Measurements from ENCODE around the gene ATP1B4. TPM values are rescaled to one million over a fixed set of nuclear protein-coding genes. Genes with fewer than 3 reads are reported as not detected.
"Not testable (repeated sequence)": the region's sequence is repeated elsewhere in the genome, so short reads cannot be mapped to it uniquely, and the experiment has no call there.

ATP1B4 gene
- not detected for total RNA-seq
- long read RNA-seq, donor 1: 0 reads
- long read RNA-seq, donor 2: 0 reads

DNA sequence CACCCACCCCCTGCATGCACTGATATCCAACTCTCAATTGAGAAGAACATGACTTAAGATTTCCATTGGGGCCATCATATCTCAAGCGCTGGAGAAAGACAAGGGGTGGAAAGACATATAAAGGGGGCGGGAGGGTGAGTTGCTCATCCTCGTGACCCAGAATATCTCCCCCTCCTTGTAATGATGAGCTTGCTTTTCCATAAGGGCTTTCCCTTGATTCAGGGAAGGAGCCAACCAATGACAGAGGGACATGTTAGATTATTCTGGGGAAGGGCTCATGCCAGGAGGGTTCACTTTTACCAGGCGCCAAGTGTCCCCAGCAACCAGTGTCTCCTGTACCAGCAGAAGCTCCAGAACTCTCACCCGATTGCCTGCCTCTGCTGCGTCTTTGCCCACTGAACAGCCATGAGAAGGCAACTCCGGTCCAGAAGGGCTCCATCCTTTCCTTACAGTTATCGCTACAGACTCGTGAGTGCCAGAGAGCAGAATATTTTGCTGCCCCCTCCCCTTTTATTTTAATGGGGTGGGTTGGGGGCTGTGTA lies at the start of gene ATP1B4:
Gene ATP1B4 (plus strand): TSS at position 326 of the 542 bp plus-strand sequence. CDS start 80 bp downstream, at position 406.
- no peak for DNase-seq (ENCODE audit: low spot score)
- intact Hi-C loops (cut with DNase I): no loop called here

DNA sequence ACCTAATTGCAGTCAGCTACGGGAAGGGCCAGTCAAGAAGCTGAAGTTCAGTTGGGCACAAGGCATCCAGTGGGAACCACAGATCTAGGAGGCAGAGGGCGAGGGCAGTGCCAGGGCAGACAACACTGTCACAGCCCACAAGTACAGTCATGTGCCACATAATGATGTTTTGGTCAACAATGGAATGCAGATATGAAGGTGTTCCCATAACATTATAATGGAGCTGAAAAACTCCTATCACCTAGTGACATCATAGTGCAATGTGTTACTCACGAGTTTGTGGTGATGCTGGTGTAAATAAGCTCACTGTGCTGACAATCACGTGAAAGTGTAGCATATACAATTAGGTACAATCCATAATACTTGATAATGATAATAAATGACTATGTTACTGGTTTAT lies 46.1 kb upstream of the ATP1B4 start:
- intact Hi-C loops (cut with DNase I): no loop called here
- DNase-seq (ENCODE audit: low spot score): no peak

DNA sequence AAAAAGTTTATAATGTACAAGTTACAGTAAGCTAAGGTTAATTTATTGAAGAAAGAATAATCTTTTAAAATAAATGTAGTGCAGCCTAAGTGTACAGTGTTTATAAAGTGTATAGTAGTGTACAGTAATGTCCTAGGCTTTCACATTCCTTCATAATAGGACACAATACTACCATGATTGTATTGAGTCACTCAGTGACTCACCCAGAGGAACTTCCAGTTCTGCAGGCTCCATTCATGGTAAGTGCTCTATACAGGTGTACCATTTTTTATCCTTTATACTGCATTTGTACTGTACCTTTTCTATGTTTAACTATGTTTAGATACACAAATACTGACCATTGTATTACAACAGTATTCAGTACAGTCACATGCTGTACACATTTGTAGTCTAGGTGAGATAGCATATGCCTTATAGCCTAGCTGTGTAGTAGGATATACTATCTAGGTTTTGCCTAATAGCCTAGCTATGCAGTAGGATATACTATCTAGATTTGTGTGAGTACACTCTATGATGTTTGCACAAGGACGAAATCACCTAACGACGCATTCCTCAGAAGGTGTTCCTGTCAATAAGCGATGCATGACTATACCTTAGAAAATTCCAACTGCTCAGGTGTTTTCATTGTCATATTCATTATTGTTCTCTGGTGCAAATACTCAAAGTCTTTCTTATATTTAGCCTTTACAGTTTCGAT lies 45.2 kb upstream of the ATP1B4 start:
- intact Hi-C loops (cut with DNase I): no loop called here
- DNase-seq (ENCODE audit: low spot score): no peak

DNA sequence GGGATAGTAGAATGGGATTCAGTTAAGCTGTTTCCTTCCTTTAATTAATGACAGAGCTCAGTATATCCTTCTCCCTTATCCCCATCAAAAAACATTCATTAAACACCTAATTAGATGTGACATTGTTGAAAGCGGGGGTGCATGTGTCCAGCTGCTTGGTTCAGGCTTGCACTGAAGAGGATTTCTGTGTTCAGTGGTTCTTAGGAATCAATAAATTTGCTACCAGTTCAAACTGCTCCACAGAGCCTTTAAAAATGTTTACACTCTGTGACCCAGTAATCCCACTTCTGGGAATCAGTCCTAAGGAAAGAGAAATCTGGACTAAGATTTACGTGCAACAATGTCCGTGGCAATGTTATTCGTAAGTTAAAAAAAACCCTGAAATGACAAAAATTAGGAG lies 43.5 kb upstream of the ATP1B4 start:
- intact Hi-C loops (cut with DNase I): no loop called here
- no peak for DNase-seq (ENCODE audit: low spot score)

DNA sequence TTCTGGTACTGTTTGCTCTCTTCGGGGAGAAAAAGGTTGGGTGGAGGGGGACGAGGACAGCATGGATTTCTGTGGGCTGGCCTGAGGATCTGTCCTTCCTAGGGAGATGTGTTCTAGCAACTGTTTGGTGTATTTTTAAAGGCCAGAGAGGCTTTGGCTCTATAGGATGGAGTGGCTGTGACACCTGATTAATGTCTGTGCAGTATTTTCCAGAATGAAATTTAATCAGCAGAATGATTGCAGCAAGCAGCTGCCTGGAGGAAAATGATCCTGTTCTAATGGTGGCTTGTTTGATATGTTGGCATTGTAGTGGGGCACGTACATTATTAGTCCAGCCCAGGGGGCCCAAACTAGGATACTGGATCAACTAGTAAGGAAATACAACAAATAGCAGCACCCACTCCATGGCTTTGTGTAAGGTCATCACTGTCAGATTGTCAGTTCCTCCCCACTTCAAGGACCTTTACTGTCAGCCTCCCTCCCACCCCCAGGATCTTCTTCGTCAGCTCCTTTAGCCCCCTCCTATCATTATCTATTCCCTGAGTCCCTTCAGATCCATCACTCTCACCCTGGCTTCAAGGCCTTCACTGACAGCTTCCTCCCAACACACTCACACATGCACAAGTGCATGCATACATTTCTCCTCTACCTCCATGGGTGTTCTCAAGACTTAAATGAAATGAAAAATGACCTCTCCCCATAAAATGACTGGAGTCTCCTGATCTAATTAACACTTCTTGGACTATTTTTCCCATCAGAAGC lies 40.2 kb upstream of the ATP1B4 start:
- no peak for DNase-seq (ENCODE audit: low spot score)
- intact Hi-C loops (cut with DNase I): no loop called here

DNA sequence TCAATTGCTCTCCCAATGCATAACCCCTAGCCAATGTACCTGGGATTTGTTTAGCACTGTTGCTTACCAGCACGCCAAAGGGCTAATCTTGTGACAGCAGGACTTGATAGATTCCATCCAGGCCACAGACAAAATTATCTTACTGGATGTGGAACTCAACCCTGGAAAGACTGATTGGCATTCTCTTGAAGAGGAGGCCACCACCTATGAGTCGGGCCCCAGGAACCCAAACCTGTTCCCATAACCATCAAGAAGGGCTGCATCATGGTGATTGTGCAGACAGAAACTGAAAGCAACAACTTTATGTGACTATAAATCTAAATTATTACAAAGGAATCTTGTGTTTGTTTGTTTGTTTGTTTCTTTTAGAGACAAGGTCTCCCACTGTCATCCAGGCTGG lies 30.8 kb upstream of the ATP1B4 start:
- intact Hi-C loops (cut with DNase I): no loop called here
- no peak for DNase-seq (ENCODE audit: low spot score)

DNA sequence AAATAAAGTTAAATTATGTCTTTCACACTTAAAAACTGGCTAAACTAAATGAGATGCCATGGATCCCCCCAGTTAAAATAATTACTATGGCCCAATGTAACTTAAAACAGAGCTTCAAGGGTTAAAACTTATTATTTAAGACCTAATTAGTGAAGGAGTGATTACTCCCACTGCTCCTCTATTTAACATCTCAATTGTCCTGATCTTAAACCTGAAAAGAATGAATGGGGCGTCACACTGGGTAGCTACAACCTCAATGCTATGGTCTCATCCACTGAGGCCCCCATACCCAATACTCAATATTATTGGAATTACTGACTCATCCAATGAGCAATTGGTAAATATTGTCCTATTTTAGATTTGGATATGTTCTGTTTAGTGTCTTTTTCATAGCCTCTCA lies 29.5 kb upstream of the ATP1B4 start:
- intact Hi-C loops (cut with DNase I): no loop called here
- DNase-seq (ENCODE audit: low spot score): no peak

DNA sequence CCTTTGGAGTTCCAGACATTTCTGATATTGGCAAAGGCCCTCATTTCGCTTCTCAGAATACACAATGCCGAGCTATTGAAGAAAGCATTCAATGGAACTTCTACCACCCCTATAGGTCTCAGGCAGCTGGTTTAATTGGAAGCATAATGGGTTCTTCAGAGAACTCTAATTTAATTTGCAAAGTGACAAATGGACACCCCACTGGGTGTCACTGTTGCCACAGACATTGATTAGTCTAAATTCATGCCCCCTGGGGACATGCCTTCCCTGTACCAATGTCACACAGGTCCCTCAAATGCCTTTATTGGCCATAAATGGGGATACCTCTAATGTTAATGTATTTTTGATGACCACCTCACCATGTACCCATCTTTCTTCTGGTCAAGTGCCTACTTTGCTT lies 27.7 kb upstream of the ATP1B4 start:
- intact Hi-C loops (cut with DNase I): no loop called here
- no peak for DNase-seq (ENCODE audit: low spot score)

DNA sequence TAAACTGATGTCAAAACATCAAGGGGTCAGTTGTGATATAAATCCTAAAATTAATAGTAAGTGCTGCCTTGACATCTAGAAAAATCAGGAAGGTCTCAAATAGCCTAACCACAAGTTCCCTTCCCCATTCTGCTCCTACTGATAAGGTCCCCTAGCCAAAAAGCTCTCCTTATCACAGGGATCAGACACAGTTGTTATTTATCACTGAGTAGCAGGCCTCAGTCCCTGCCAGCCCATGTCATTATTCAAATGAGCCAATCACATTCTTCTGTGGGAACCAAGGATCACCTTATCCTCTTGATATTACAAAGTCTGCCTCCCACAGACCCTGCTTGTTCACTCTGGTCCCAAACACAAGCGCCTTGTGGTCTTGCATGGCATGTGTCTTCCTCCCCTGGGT lies 27.3 kb upstream of the ATP1B4 start:
- no peak for DNase-seq (ENCODE audit: low spot score)
- intact Hi-C loops (cut with DNase I): no loop called here

DNA sequence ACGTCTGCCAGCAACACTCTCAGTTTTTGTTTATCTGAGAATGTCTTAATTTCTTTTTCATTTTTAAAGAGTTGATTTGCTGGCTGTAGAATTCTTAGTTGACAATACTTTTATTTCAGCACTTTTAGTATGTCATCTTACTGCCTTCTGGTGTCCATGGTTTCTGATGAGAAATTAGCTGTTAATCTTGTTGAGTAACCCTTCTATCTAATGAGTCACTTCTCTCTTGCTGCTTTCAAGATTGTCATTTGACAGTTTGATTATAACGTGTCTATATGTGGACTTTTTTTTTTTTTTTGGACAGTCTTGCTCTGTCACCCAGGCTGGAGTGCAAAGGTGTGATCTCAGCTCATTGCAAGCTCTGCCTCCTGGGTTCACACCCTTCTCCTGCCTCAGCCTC lies 26.6 kb upstream of the ATP1B4 start:
- no peak for DNase-seq (ENCODE audit: low spot score)
- intact Hi-C loops (cut with DNase I): no loop called here

DNA sequence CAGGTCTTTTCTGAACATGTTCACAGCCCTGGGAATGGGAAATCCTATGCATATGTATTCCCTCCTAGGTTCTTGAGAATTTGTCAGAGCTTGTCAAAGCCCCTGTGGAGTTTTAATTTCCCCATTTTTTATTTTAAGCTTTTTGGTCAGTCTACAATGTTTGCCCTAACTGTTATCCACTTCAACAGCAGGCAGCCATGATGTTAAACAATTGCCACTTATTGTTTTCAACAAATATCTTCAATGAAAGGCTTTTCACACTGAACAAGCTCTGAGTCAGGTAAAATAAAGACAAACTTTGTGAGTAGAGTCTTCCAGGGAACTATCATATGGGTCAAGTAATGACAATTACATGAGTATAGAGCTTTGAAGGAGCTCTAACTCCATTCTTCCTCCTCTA lies 25.0 kb upstream of the ATP1B4 start:
- DNase-seq (ENCODE audit: low spot score): no peak
- intact Hi-C loops (cut with DNase I): no loop called here

DNA sequence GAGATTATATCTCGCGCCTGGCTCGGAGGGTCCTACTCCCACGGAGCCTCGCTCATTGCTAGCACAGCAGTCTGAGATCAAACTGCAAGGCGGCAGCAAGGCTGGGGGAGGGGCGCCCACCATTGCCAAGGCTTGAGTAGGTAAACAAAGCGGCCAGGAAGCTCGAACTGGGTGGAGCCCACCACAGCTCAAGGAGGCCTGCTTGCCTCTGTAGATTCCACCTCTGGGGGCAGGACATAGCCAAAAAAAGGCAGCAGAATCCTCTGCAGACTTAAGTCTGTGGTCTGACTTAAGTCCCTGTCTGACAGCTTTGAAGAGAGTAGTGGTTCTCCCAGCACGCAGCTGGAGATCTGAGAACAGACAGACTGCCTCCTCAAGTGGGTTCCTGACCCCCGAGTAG lies 17.3 kb upstream of the ATP1B4 start:
- intact Hi-C loops (cut with DNase I); DNase-seq (ENCODE audit: low spot score): not testable (repeated sequence)

DNA sequence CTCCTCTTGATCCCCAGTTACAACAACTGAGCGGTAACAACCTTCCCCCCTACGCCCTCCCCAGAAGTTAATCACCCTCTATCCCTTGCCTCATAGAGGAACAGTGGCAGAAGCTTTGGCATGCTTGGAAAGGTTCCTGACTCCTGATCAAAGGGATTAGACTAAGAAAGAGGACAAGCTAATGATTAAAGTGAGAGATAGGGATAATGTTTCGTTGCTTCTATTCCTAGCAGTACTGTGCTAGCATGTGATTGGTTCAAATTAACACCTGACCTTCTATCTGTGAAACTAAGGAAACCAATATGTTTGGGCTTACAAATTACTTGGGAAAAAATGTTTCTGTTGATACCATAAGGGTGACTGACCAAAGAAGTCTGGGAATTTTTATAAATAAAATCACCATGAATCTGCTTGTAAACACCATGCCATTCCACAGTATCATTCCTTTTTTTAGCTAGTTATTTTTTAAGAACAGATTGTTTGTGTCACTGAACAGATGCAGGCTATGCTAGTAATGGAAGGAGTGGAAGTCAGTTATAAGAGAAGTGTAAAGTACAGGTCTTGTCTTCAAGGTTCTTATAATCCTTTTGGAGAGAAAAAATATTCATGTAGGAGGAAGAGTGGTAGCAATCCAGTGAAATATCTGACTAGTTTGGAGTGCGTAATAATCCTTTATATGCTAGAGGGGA lies 11.3 kb upstream of the ATP1B4 start:
- intact Hi-C loops (cut with DNase I): no loop called here
- DNase-seq (ENCODE audit: low spot score): no peak

DNA sequence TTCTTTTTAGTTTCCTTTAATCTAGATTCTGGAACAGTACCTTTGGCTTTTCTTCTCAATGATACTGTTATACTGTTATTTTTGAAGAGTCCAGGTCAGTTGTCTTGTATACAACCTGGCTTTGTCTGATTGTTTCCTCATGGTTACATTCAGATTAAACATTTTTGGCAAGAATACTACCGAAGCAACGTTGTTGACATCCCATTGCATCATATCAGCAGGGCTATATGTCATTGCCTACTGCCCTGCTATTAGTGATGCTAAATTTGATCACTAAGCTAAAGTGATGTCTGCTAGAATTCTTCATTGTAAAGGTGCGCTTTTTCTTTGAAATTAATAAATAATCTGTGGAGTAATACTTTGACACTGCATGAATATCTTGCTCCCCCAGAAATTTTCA lies 5.8 kb upstream of the ATP1B4 start:
- no peak for DNase-seq (ENCODE audit: low spot score)
- intact Hi-C loops (cut with DNase I): no loop called here

DNA sequence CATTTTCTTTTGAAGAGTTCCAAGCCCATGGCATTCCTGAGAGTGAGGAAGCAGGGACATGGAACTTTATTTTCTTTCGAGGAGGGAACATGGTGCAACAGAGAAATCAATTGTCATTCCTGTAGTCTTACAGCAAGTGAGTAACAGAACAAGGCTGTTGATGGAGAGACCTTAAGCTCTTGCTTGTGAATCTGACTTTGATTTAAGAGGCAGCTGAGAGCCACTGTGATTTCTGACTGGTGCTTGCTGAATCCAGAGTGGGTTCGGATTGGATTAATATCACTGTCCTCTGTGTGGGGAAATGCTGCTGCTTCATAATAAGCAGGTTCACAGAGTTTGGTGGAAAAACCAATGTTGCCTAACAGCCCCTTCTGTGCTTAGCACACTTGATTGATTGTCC lies 4.7 kb upstream of the ATP1B4 start:
- intact Hi-C loops (cut with DNase I): no loop called here
- no peak for DNase-seq (ENCODE audit: low spot score)

DNA sequence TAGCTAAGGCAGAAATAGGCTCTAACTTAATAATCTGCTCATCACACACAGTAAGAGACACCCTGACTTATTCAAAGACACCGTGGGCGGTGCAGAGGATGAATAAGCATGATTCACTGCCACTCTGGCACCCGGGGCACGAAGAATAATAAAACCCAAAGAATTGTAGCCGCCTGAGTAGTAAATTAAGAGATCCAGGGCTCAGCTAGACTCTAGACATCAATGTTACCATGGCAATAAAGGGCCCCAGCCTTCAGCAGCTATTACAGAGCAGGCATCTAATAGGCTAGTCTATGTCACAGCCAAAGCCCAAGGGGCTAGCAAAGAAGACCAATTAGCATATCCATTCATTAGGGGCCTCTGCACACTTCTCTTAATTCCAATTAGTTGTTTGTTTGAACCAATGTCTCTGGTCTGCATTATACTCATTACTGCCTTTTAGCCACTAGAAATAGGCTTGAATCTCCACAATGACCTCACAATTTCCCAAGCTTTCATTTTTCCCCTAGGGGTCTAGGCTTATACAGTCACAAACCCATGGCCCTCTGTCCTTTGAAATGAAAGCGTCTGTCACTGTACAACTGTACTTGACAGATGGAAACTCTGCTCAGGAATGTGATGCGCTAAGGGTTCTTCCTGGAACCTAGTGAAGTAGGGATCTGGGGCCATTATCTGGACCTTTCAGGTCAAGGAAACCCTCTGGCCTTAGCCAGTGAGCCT lies 3.0 kb upstream of the ATP1B4 start:
- intact Hi-C loops (cut with DNase I): no loop called here
- DNase-seq (ENCODE audit: low spot score): no peak

DNA sequence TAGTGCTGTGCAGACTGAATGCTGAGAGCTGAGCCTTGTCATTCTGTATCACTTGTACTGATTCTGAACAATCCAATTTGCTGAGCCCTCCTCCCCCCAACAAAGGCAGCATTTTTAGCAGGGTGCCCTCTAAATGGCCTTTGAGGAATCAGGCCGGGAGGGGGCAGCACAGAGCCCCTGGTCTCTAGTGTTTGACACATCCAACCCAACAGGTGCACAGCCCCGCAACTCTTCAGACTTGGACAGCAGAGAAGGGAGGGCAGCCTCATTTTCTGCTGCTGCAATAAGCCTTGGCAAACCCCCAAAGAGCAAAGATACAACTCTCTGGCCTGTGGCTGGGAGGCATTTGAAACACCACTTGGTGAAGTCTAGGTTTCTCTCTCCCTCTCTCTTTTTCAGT lies 3.4 kb downstream of the ATP1B4 start:
- DNase-seq (ENCODE audit: low spot score): no peak

DNA sequence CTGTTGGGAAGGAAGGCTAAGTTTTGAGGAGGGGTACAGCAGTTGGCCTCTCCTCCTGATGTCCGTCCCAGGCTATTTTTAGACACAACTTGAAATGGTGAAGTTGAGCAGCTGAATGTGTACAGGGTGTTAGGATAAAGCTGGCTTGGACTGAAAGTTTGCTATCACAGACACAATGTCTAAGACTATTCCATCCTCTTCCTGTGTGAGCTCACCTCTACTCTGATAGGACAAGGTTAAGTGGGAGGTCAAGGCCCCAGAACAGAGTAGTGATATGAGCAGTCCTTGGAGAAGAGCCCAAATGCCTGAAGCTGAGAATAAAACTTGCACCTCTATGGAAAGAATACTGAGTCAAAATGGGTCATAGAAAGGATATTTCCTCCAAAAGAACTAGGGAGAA lies 4.1 kb downstream of the ATP1B4 start:
- intact Hi-C loops (cut with DNase I): no loop called here
- DNase-seq (ENCODE audit: low spot score): no peak

More for the DNA sequence above, 3.4 kb downstream of the ATP1B4 start:
- intact Hi-C loops (cut with DNase I): no loop called here

DNA sequence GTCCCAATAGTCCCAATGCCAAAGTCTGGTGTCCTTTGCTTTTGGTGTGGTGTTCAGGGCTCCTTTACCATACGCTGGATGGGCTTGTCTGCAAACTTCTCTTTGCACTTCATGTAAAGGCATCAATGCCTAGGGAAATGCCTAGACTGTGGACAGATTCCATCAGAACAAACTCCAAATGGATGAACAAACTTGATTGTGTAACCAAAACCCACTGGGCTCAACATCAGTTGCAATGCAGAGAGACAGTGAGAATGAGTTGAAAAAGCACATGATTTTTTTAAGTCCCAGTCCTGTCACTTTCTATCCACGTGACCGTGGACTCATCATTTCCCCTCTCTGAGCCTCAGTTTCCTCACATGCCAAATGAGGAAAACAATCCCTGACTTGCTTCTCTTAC lies 4.9 kb downstream of the ATP1B4 start:
- DNase-seq (ENCODE audit: low spot score): no peak
- intact Hi-C loops (cut with DNase I): no loop called here
